Measurements from ENCODE around the gene SKP1.
A peak's percentile ranks its signal among the peaks of the same experiment; 100 is the strongest.

SKP1 gene

DNA sequence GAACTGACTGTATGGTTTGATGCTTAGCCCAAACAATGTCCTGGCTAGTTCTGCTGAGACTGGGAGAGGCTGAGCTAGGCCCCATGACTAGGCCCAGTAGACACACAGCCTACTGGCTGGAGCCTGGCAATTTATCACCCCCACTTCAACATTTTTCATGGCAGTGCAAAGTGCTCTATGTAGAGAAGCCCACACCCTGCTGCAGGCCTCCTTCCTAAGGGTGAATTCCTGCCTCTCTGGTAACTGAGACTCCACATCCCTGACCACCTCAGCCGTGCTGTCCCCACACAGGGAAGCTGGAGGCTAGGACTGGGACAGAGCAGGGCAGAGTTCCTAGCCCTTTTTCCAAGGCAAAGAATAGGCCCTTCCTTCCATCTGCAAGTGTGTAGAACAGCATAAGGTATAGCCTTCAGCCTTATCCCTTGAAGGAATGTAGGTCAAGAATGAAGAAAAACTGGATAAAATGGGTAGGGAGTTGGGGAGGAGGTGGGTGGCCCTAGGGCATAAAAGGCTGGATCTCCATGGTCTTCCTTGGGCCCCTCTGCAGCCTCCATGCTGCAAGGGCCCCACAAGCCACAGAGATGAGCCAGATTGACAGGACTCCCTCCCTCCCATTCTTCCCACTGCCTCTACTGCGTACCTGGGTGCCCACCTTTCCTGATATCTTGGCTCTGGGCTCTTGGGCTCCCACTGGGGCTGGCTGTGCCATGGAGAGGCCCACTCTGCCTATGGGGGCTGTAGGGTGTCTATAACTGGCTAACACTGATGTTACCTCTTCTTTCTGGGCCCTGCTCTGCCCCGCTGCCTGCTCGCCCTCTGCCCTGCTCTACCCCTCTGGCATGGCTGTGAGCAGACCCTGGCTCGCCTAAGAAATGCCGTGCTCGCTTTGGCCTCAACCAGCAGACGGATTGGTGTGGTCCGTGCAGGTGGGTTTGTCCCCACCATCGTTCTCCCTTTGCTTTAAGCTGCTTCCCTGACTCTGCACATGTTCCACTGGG, 32.5 kb downstream of the SKP1 start:
- DNase-seq (ENCODE audit: low read depth in 2 of 2): no peak

DNA sequence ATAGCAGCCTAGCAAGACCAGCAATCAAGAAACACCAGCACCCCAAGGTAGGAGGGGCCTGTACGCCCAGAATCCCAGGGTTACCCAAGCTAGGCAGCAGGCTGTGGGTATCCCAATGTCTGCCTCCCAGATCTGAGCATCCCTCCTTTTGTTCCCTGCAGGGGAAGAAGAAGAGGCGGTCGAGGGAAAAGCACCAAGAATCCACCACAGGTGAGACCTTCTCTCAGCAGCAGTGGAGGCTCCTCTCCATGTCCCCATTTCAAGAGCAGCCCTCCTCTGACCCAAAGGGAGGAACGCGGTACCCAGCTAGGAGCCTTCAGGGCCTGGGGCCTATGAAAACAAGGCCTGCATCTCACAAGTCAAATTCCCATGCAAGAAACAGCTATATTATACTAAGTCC, 33.3 kb downstream of the SKP1 start:
- DNase-seq (ENCODE audit: low read depth in 2 of 2): no peak

DNA sequence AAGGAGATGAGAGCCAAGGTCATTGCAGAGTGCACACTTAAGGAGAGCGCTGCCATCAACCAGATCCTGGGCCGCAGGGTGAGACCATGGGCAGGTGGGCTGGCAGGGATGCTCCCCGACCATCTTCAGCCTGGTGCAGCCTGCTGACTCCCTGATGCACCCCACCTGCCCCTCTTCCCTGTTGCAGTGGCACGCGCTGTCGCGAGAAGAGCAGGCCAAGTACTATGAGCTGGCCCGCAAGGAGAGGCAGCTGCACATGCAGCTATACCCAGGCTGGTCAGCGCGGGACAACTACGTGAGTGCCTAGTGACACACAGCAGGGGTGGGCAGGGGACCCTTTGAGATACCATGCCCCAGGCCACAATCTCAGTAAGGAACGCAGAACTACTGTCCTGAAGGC, 33.9 kb downstream of the SKP1 start:
- DNase-seq (ENCODE audit: low read depth in 2 of 2): no peak

DNA sequence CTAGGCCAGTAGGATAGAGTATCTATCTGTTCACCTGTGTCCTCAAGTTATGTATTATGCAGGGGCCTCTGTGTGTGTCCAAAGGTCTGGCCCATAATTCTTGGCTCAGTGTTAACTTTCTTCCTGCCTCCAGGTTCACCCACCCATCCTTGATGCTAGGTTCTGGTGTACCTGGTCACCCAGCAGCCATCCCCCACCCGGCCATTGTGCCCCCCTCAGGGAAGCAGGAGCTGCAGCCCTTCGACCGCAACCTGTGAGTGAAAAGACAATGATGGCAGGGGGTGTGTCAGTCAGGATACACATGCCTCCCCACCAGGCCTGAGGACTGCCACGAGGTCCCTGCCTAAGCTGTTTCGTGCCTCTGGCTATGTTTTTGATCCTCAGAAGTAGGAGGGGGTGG, 34.7 kb downstream of the SKP1 start:
- no peak for DNase-seq (ENCODE audit: low read depth in 2 of 2)

DNA sequence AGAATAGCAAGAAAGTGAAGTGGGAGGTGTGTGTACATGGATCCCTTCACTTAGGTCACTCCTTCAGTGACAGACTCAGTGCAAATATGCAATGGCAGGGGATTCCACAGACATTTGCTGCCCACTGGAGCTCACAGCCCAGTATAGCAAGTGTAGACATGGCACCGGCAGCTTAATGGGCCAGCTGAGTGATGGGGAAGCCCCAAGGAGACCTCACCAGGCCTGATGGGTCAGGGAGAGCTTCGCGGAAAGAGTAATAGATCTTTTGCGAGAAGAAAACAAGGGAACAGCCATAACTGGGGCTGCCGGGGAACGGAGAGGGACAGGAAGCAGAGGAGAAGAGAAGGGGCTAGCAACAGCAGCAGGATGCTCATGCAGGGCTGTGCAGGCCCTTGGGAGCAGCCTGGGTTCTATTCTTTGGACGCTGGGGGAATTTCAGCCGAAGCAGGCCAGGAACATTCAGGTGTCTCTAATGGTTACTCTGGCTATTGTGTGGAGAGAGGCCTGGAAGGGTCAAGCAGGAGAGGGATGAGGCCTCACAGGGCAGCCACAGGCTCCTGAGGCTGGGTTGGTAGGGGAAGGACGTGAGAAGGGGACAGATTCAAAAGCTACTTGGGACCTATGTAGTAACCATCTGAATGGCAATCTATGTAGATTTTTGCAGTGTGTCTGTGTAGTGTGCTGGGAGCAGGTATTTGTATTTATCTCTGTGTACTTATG, 35.3 kb downstream of the SKP1 start:
- no peak for DNase-seq (ENCODE audit: low read depth in 2 of 2)

DNA sequence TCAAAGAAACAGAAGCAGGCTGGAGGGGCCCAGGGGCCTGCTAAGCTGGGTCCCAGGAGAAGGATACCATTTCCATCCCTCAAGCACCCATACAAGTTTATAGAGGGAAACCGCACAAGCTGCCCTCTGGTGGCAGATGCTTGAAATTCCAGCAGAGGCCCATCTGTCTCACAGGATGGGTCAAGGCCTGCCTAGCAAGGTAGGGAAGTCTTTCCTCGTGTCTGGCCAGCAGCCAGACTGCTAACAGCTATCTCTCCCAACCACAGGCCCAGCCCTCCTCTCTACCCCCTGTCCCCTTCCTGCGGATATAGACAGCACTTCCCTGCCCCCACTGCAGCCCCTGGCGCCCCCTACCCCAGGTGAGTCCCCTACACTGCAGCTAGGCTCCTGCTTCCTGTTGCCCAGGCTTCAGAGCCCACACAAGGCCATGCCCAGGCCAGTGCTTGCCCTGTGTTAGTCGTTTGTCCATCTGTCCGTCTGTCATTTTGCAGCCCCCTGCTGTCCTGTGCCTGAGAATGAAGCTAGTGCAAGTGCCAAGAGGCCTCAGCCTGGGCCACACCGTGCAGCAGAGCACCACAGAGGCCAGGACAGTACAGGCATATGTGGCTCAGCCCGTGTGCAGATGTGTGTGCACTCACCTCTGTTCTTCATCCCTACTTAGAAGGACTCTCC, 36.1 kb downstream of the SKP1 start:
- DNase-seq (ENCODE audit: low read depth in 2 of 2): no peak

DNA sequence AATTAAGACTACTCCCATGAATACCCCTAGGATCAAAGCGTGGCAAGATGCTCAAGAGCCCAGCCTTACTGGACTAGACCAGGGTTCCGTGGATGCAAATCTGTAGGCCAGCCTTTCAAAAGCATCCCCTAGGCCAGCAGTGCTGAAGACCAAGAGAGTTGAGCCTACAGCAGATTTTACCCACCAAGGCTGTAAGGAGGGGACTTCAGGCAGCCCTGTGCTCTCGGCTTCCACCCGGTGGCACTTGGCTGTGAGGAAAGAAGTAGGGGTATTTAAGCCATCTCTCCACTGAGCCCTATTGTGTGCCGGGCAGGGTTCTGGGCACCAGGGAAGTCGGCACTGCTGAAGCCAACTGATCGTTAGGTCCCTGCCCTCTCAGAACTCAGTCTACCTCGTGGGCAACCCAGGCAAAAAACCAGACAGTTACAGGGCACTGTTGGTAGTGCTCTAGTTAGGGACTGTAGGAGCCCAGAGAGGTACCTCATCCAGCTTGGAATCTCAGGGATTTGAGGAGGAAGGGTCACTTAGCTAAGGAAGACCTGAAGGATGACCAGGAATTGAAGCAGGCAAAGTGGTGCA, 36.8 kb downstream of the SKP1 start:
- no peak for DNase-seq (ENCODE audit: low read depth in 2 of 2)

DNA sequence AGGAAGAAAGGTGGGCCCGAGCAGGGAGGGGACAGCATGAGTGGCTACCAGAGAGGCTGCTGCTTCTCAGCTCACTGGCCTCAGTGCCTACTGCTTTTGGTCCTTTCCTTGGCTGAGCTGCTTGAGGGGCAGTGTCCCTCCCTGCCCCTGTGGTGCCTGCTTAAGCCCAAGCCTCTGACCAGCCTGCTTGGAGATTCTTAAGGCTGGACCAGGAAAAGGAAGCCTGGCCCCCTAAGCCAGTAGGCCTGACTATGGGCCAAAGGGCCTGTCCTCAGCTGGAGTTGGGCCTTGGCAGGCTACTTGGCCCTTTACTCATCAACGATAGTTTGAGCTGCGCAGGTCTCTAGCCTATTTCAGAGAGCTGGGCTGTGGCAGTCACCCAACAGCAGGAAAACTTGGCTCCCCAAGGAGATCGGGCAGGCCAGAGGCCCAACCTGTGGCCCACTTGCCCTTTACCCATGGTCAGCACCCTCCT, 37.3 kb downstream of the SKP1 start:
- no peak for DNase-seq (ENCODE audit: low read depth in 2 of 2)

DNA sequence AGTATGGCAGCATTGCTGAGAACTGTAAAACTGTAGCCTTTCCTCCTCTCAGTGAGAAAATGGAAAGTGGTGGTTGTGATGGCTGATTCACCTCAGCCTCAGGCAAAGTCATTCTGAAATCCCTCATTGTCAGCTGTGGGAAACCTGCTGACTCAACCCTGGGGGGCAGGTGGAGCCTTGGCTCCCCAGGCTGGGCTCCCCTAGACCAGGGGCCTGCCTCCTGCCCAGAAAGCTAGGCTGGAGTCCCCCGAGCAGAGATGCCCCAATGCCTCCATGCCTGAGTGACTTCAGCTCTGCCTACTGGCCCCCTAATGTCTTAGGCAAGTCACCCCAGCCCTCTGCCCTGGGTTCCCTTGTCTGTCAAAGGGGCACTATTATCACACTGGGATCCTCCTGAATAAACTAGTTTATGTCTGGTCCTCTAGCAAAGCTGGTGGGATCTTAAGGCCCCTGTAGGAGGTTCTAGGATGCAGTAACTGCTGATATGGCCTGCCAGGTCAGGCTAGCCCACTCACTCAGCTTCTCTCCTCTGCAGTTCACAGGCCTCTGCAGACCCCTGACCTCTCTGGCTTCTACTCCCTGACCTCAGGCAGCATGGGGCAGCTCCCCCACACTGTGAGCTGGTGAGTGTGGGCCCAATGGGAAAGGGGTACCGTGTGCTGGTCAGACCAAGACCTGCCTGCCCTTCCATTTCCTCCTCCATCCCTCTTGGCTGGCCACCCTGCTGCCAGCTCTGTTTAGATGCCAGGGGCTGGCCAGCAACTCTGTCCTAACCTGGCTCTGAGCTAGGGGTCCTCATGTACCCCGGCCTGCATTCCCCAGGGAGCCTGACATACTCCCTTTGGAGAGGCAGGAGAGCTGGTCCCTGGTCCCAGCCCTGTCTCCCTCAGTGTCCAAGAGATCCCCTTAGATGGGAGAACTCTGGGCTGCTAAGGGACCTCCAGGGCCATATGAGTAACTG, 38.1 kb downstream of the SKP1 start:
- DNase-seq (ENCODE audit: low read depth in 2 of 2): peak in 1 of 2 donors; percentile 63

DNA sequence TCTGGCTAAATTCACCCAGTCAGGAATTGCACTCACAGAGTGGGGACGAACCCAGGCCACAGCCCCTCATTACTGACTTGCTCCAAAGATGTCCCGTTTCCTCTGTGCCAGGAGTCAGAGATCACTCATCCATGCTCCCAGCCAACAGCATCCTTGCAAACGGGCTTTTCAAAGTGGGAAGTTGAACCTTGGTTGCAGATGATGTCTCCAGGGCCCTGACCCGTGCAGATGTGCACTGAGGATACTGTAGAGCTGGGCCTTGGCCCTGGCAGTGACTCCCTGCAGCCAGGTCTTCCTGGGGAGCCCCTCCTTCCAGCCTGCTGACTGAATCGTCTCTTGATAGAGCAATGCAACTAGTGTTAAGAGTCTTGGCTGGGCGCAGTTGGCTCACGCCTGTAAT, 40.0 kb downstream of the SKP1 start:
- DNase-seq (ENCODE audit: low read depth in 2 of 2): no peak

DNA sequence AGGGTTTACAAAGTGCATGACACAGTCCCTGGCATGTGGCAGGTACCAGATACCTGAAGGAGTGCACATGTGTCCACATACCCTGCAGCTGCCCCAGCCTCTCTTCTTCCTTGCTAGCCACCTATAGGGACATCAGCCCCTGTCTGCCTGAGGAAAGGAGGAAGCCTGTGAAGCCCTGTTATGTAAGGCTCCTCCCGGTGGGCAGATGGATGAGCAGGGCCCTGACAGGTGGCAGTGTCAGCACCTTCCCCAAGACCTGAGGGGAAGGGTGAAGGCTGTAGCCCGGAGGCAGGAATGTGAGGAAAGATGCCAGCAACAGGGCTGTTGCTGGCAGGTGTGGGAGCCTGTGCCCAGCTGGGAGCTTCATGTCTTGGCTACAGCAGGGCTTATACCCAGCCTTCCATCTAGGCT, 40.5 kb downstream of the SKP1 start:
- DNase-seq (ENCODE audit: low read depth in 2 of 2): no peak

DNA sequence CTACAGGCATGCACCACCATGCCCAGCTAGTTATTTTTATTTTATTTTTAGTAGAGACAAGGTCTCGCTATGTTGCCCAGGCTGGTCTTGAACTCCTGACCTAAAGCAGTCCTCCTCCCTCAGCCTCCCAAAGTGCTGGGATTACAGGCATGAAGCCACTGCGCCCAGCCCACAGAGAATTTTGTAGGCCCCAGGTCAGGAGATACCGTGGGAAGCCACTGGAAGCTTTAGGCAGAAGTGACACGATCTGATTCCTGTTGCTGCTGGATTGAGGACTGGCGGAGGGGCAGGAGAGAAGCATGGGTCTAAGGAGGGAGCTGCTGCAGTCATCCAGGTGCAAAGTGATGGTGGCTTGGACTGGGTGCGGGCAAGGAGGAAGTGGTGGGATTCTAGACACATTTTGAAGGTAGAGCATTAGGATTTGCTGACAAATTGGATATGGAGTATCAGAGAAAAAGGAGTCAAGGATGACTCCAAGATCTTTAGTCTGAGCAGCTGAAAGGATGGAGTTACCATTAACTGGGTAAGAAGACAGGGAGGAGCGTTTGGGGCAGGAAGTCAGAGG, 41.6 kb downstream of the SKP1 start:
- no peak for DNase-seq (ENCODE audit: low read depth in 2 of 2)

DNA sequence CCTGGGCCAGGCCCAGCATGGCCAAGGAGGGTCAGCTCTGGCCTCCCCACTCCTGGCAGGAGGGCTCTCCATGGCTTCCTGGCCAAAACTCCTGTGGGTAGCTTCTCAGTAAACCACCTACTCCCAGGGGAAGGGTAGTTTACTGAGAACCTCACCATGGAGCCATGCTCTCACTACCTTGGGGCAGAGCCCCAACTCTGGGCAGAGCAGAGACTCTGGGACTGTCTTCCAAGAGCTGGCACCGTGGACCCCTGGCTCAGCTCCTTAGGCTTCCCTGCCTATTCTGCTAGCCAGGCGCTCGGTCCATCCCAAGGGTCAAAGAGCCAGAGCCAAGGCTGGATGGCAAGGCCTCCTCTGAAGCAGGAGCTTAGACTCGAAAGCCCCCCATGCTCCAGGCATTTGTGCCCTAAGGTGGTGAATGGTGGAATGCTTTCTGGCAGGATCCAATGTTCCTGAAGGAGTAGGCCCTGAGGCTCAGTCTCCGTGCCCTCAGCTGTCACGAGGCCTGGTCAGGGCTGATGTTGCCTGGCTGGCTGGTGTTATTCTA, 42.7 kb downstream of the SKP1 start:
- DNase-seq (ENCODE audit: low read depth in 2 of 2): no peak

DNA sequence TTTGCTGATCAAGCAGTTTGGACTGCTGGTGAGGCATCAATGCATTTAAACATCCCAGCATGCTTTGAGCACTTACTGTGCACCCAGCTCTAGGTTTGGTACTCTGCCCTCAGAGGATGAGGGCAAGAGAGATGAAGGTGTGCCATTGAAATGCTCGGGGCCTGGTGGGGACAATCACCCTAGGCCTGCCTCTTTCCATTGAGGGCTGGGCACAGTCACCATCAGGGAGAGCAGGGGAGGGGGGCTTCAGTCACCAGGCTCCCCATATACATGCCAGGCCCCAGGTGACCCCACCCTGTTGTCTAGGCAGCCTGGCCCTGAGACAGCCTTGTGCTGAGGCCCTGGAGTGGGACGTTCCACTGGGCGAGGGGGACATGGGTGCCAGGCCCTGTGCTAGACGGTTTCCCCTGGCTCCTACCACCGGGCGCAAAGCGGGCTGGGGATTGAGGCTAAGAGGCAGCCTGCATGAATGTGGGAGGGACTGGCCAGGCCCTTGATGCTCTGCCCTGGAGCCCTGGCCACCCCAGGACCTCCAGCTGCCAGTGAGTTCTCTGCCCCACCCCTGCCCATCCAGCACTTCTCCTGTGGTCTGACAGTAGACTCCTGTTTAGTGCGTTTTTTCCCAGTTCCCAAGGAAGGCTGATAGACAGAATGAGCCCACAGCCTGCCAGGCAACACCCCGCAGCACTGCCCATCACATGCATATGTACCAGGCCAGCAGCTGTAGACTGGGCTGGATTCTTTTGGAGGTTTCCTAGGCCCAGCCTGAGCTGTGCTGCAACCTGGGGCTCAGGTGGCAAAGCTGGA, 43.4 kb downstream of the SKP1 start:
- DNase-seq (ENCODE audit: low read depth in 2 of 2): no peak

DNA sequence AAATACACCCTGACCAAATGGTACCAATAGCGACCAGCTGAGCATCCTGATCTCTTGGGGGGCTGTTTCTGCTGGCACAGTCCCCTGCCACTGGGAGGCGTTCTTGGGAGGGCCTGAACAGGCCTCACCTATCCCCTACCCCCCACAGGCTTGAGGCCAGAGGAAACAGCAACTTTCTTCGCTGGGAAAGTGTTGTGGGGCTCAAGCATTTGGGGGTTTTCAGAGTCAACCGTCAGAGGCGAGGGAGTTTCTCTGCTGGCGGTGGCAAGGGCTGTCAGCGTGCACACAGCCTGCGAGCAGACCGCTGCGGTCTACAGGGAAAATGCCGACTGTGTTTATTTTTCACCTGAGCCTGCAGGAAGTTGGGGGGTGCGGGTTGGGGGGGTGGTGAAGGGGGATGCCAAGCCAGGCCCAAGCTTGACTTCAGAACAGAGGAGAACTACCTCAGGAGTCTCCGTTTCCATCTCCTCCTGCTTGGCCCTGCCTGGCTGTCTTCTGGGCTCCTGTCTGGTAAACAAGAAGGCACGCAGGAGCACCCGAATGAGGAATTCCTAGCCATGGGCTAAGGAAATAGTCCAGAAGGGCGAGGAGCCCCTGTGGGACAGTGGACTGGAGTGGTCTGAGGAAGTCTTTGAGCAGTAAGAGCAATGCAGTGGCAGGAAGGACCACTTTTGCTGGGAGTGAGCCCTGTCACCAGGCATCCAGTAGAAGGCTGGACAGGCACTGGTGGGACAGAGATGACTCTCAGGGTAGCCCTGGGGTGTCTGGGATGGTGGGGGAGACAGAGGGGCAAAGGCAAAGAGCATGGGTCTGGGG, 44.2 kb downstream of the SKP1 start:
- DNase-seq (ENCODE audit: low read depth in 2 of 2): peak in 1 of 2 donors; percentile 54

DNA sequence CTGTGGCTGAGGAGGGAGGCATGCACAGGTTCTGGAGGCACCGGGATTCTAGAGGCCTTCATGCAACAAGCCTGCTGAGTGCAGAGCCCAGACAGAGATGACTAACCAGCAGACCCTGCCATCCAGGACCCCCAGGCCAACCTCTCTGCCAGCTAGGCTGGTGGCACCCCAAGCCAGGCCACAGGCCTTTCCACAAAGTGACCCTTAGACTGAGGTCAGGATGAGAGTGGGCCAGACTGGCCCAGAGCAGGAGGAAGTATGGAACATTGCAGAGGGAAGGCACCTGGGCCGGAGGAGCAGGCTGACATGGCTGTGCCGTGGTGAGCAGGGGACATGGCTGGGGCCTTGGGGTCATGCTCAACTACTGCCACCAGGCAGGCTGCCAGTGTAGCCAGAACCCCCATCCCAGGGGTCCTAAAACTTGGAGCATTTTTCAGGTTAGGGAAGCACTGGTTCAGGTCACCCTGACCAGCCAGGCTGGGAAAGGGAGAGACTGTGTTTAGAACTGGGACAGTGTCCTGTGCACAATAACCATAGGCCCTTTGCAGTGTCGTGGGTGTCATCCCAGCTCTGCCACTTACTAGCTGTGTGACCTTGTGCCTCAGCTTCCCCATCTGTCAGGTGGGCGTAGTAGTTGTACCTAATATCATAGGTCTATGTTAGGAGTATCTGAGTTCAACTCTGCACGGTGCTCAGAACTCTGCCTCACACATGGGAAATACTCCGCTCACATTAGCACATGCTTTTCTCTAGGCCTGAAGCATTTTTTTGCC, 45.0 kb downstream of the SKP1 start:
- DNase-seq (ENCODE audit: low read depth in 2 of 2): no peak

DNA sequence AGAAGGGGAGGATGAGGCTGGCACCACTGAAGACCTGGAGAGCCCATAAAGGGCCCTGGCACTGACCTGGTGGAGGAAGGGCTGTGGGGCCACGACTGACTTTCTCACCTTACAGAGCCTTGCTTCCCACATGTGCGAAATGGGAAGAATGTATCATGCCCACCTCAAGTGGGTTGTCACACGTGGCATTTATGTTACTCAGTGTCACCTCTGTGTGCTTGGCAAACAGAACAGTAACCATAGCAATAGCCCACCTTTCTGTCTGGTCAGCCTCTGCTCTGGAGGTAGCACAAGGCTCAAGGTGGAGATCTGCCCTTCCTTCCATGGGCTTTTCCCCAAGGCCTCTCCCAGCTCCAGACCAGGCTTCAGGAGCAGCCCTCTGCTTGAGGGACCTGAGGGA, 45.6 kb downstream of the SKP1 start:
- no peak for DNase-seq (ENCODE audit: low read depth in 2 of 2)

Data from activated CD4-positive, alpha-beta T cell treated with anti-CD3 and anti-CD28 coated beads for 24 hours (primary cell).